PC-9 (cell line): ENCODE results near the gene MYO1B. TPM values are rescaled to one million over a fixed set of nuclear protein-coding genes. Genes with fewer than 3 reads are reported as not detected.

Experiments used
- BruUV-seq: library from RNA; stranded (reverse); fragments of 400-500 nt; replicated peaks from 2 replicates; lab custom pipeline; 2021; lab: Mats Ljungman, UMichigan
- CTCF ChIA-PET: fragments of 300-600 bp; sonication (Branson Sonifier 250); formaldehyde crosslinking; loops from one replicate; lab custom pipeline; 2022; ENCODE audit warnings: antibody characterized with exemption; lab: Charles Lee
- POLR2A ChIA-PET: fragments of 300-600 bp; sonication (Branson Sonifier 250); formaldehyde crosslinking; loops from one replicate; lab custom pipeline; 2022; ENCODE audit warnings: antibody characterized with exemption; ENCODE audit not compliant: unreplicated experiment; lab: Charles Lee
- DNase-seq, 2 experiments: peaks; one replicate each; pipeline versions ENCODE4 v3.0.0 to v3.0.0-alpha.2; 2015 to 2022; ENCODE audit warnings: mixed read lengths in 1 of 2
- H2AFZ ChIP-seq: fragments of 200-600 bp; sonication (generic); 2 replicates; pipeline ENCODE4 v1.8.1; 2017; ENCODE audit warnings: antibody characterized with exemption
- H3F3A ChIP-seq: fragments of 200-600 bp; sonication (generic); 2 replicates; pipeline ENCODE4 v1.8.1; 2017; ENCODE audit warnings: antibody characterized with exemption, mild to moderate bottlenecking, low read depth; ENCODE audit not compliant: insufficient read depth
- H3K27ac ChIP-seq: fragments of 200-600 bp; sonication (generic); 2 replicates; pipeline ENCODE4 v1.6.1; 2016; ENCODE audit warnings: mixed run types
- H3K27me3 ChIP-seq: fragments of 200-600 bp; sonication (generic); 2 replicates; pipeline ENCODE4 v1.6.1; 2016; ENCODE audit warnings: low read depth, mixed run types; ENCODE audit not compliant: insufficient read depth
- H3K36me3 ChIP-seq: fragments of 200-600 bp; sonication (generic); 2 replicates; pipeline ENCODE4 v1.6.1; 2016; ENCODE audit warnings: low read depth, mixed run types
- H3K4me1 ChIP-seq: fragments of 200-600 bp; sonication (generic); replicated peaks from 2 replicates; pipeline ENCODE4 v1.6.1; 2016; ENCODE audit warnings: mixed run types; ENCODE audit not compliant: insufficient read depth
- H3K4me2 ChIP-seq: fragments of 200-600 bp; sonication (generic); 2 replicates; pipeline ENCODE4 v1.6.1; 2017; ENCODE audit warnings: mixed run types
- H3K4me3 ChIP-seq: fragments of 200-600 bp; sonication (generic); 2 replicates; pipeline ENCODE4 v1.6.1; 2016; ENCODE audit warnings: mixed run types
- H3K79me2 ChIP-seq: fragments of 200-600 bp; sonication (generic); 2 replicates; pipeline ENCODE4 v1.6.1; 2017; ENCODE audit warnings: low read depth, mixed run types
- H3K9me2 ChIP-seq: fragments of 200-600 bp; sonication (generic); 2 replicates; pipeline ENCODE4 v1.8.1; 2017; ENCODE audit warnings: mild to moderate bottlenecking; ENCODE audit not compliant: insufficient read depth
- H3K9me3 ChIP-seq: fragments of 200-600 bp; sonication (generic); 2 replicates; pipeline ENCODE4 v1.8.1; 2016; ENCODE audit warnings: low read depth; ENCODE audit not compliant: insufficient read depth
- H4K20me1 ChIP-seq: fragments of 200-600 bp; sonication (generic); 2 replicates; pipeline ENCODE4 v1.8.1; 2017; ENCODE audit not compliant: insufficient read depth
- CTCF ChIP-seq: fragments of 200-600 bp; sonication (generic); conservative IDR thresholded peaks from 2 replicates; pipeline ENCODE4 v1.6.1; 2017; ENCODE audit warnings: mixed run types, antibody characterized with exemption, mild to moderate bottlenecking, moderate library complexity
- EZH2 ChIP-seq: fragments of 200-600 bp; sonication (generic); IDR thresholded peaks from 2 replicates; pipeline ENCODE4 v1.8.0; 2017; ENCODE audit warnings: antibody characterized with exemption, low read depth
- intact Hi-C: fragments of 100-400 bp; cut with micrococcal nuclease; formaldehyde crosslinking; loops from one replicate; pipeline ENCODE4 v1.10.0; 2022; ENCODE audit not compliant: unreplicated experiment
- total RNA-seq: library from RNA; stranded (reverse); gene quantifications from 2 replicates; pipeline ENCODE4 v1.2.3, GENCODE V29; 2021

MYO1B gene
- total RNA-seq, 1 experiment from 2014 or later: 55.0 TPM

DNA sequence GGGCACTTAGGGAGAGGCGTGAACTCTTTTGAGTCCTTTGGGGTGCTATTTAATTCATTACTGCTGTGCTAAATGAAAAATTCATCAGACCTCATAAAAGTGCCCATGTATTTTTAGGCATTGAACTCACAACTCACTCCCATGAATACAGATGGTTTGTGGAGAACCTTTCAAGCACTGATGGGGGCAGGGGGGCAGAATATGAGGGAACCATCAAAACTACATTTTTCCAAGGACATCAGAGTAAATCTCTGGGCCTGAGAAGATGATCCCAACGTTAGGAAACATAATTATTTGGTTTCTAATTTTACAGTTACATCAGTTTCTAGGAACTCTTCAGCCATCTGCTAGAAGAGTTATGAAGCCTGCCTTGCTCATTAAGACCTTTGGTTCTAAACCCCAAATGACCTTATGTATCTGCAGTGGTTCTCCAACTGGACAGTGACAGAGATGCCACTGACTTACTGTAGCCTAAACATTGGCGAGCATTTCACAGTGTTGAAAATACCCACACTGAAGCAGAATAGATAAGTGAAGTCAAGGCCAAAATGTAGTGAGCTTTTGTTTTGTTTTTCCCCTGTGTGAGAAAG, 90.8 kb downstream of the MYO1B start:
- Histone ChIP-seq H3K36me3 (no peaks in the 10 kb centered on the region), H3K27me3 (no peaks in the 10 kb centered on the region), H3K79me2 (no peaks in the 10 kb centered on the region), H2AFZ (no peak overlapping the region), H3K9me3 (no peaks in the 10 kb centered on the region), H3K4me1 (no peaks in the 10 kb centered on the region), H3K27ac (no peak overlapping the region), H3K4me3 (no peak overlapping the region), H3K4me2 (no peak overlapping the region), H4K20me1 (no peaks in the 10 kb centered on the region), H3K9me2 (no peaks in the 10 kb centered on the region), H3F3A (no peaks in the 10 kb centered on the region)
- TF ChIP-seq EZH2 (no peak), CTCF (no peak)
- ChIA-PET POLR2A (no interaction called here), CTCF (no interaction called here)
- no TSS peak for BruUV-seq
- DNase-seq: no peak
- intact Hi-C loops: no loop called here

GRCh38 chr2:191341436-191341835, 96.2 kb downstream of the MYO1B start:
- no peak overlapping the region for H2AFZ ChIP-seq
- no peak overlapping the region for H3K4me2 ChIP-seq
- no peak overlapping the region for H3K27ac ChIP-seq
- TF ChIP-seq CTCF: no peak
- ChIA-PET POLR2A (no interaction called here), CTCF (no interaction called here)
- H3K9me3 ChIP-seq: no peaks in the 10 kb centered on the region
- H3F3A ChIP-seq: peaks cover 5% of the 10 kb centered on the region; the same call in 1 of the 2 replicates
- no peaks in the 10 kb centered on the region for H3K27me3 ChIP-seq
- H3K9me2 ChIP-seq: no peaks in the 10 kb centered on the region; the same call in 1 of the 2 replicates
- intact Hi-C loops: no loop called here
- BruUV-seq: no TSS peak
- no peaks in the 10 kb centered on the region for H3K79me2 ChIP-seq
- no peak for DNase-seq
- H3K36me3 ChIP-seq: no peaks in the 10 kb centered on the region
- no peak overlapping the region for H3K4me3 ChIP-seq
- H4K20me1 ChIP-seq: no peaks in the 10 kb centered on the region
- peaks cover 12% of the 10 kb centered on the region for H3K4me1 ChIP-seq

- peaks cover 5% of the 10 kb centered on the region; the same call in 1 of the 2 replicates for H3F3A ChIP-seq
- H3K27ac ChIP-seq: no peak overlapping the region
- no peaks in the 10 kb centered on the region for H3K27me3 ChIP-seq
- H3K79me2 ChIP-seq: no peaks in the 10 kb centered on the region
- BruUV-seq: no TSS peak
- ChIA-PET POLR2A (no interaction called here), CTCF (no interaction called here)
- H2AFZ ChIP-seq: no peak overlapping the region
- H3K4me3 ChIP-seq: no peak overlapping the region
- no peaks in the 10 kb centered on the region; the same call in 1 of the 2 replicates for H3K9me2 ChIP-seq
- no peak overlapping the region for H3K4me2 ChIP-seq
- DNase-seq: no peak
- TF ChIP-seq CTCF: no peak
- TF ChIP-seq EZH2: no peak
- peaks cover 12% of the 10 kb centered on the region for H3K4me1 ChIP-seq
- intact Hi-C loops: no loop called here
- H4K20me1 ChIP-seq: no peaks in the 10 kb centered on the region
- H3K9me3 ChIP-seq: no peaks in the 10 kb centered on the region
- no peaks in the 10 kb centered on the region for H3K36me3 ChIP-seq
Measured at GRCh38 chr2:191343796-191344338, 98.7 kb downstream of the MYO1B start.
